ENCODE measurements around the gene IGF1R. TPM values are rescaled to one million over a fixed set of nuclear protein-coding genes. Genes with fewer than 3 reads are reported as not detected.

The IGF1R gene
- total RNA-seq, 4 donors from 2014 or later: 49.4 to 239 (median 109) TPM

DNA sequence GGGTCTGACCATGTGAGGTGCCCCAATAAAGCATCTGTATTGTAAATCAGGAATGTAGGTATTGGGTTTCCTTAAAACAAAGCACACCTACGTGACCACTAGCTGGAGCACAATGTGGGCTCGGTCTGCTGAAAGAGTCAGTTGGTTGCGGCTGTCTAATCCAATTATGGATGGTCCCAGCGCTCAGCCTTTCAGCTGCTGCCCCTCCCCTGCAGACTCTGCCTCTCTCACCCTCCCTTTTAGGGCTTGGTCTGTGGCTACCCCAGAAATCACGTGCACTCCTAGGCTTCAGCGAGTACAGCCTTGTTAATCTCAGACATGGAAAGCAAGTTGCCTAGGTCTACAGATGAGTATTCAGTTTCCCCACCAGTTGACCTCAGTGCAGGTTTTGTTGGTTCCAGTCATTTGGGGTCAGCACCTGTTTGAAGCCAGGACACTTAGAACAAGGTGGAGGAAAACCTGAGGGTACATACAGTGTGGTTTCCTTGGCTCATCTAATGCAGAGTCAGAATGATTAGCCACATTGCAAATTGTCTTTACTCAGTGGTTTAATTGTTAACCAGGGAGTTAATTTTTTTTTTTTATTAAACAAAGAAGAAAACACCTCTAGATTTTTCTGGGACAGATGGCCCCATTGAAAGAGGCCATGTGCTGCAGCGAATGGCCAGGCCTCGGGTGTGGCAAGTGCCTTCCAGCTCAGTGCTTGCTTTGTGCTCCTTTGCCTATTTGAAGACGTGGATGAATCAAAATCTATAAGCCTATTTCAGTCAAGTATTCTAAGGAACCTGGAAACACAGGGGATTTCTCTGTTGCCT is 137.7 kb downstream of the IGF1R start:
- Histone ChIP-seq H3K27ac (peak overlapping the region; percentile 16 to 82 (median 61)), H3K4me1 (peaks cover 13 to 60% (median 50%) of the 10 kb centered on the region in 4 donors), H3K27me3 (no peaks in the 10 kb centered on the region), H3K36me3 (no peaks in the 10 kb centered on the region), H3K9me3 (no peaks in the 10 kb centered on the region), H3K4me3 (no peak overlapping the region)
- intact Hi-C loops (cut with DNase I; ENCODE audit: low total_unique reads): no loop called here
- TF ChIP-seq EP300 (IDR thresholded peaks at IDR 0.05; ENCODE audit: low read depth) (no peak), POLR2AphosphoS5 (IDR thresholded peaks at IDR 0.05) (no peak), POLR2A (IDR thresholded peaks at IDR 0.05) (no peak)
- TF ChIP-seq, protein P1, sequence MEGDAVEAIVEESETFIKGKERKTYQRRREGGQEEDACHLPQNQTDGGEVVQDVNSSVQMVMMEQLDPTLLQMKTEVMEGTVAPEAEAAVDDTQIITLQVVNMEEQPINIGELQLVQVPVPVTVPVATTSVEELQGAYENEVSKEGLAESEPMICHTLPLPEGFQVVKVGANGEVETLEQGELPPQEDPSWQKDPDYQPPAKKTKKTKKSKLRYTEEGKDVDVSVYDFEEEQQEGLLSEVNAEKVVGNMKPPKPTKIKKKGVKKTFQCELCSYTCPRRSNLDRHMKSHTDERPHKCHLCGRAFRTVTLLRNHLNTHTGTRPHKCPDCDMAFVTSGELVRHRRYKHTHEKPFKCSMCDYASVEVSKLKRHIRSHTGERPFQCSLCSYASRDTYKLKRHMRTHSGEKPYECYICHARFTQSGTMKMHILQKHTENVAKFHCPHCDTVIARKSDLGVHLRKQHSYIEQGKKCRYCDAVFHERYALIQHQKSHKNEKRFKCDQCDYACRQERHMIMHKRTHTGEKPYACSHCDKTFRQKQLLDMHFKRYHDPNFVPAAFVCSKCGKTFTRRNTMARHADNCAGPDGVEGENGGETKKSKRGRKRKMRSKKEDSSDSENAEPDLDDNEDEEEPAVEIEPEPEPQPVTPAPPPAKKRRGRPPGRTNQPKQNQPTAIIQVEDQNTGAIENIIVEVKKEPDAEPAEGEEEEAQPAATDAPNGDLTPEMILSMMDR (IDR thresholded peaks at IDR 0.05): no peak
- DNase-seq: peak; percentile 61
- 40 to 46% methylated on average over 5 to 9 of the region's 9 CpGs for WGBS, 2 donors (ENCODE audit: low coverage in 1 of 2)
- in situ Hi-C loops (cut with MboI; ENCODE audit: low pct_ligation_motif_present in 1 of 4, low pct_unique_long_range_greater_than_20kb in 1 of 4, low sequenced_read_pairs in 3 of 4): loop anchor here in 2 of 4 donors (25.0 kb wide), 1 partner anchor 276 kb away; no protein-coding TSS in a partner anchor

DNA sequence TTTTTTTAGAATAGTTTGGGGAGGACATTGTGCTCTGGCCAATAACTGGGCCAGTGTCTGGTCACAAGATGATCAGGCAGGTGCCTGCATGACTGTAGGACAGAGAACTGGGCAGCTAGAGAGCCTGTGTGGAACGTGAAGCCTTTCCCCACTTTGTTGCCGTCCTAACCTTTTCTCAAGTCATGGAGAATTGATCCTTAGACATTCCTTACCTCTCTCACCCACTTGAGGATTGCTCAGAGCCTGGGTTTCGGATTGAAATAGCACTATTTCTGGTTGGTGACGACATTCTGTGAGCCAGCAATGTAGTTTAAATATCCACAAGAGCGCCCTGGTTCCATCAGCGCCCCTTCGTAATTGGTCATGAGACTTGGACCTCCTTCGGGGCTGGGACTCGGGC is 138.4 kb downstream of the IGF1R start:
- TF ChIP-seq POLR2A (IDR thresholded peaks at IDR 0.05) (no peak), EP300 (IDR thresholded peaks at IDR 0.05; ENCODE audit: low read depth) (no peak), POLR2AphosphoS5 (IDR thresholded peaks at IDR 0.05) (no peak)
- TF ChIP-seq, protein P1 (IDR thresholded peaks at IDR 0.05): no peak
- no peaks in the 10 kb centered on the region for H3K27me3 ChIP-seq
- H3K4me3 ChIP-seq: no peak overlapping the region
- no peak for DNase-seq
- H3K36me3 ChIP-seq: no peaks in the 10 kb centered on the region
- in situ Hi-C loops (cut with MboI; ENCODE audit: low pct_ligation_motif_present in 1 of 4, low pct_unique_long_range_greater_than_20kb in 1 of 4, low sequenced_read_pairs in 3 of 4): loop anchor here in 2 of 4 donors (25.0 kb wide), 1 partner anchor 276 kb away; no protein-coding TSS in a partner anchor
- H3K27ac ChIP-seq: peak overlapping the region; percentile 16 to 82 (median 44)
- WGBS, 2 donors (ENCODE audit: low coverage in 1 of 2): 84% methylated on average over 9 of the region's 9 CpGs; no CpG with 5 or more reads in 1 of the 2 donors
- H3K9me3 ChIP-seq: no peaks in the 10 kb centered on the region
- H3K4me1 ChIP-seq: peaks cover 13 to 60% (median 50%) of the 10 kb centered on the region in 4 donors
- intact Hi-C loops (cut with DNase I; ENCODE audit: low total_unique reads): no loop called here

DNA sequence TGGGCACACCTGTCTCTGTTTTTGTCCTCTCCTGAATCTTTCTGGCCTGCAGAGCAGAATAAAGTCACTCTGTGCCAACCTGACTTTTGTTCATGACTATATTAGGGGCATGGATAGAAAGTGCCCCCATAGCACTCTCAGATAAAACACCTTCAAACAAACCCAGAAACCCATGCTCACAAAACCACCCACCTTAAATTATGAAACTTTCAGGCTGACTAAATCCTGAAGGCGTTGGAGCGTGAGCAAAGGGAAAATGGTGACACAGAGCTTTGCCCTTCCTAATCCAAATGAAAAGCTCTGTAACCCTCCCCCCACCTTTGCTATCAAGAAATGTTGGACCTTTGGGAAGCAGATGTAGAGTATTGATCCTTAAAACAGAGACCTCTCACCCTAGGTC is 138.9 kb downstream of the IGF1R start:
- DNase-seq: no peak
- Histone ChIP-seq H3K9me3 (no peaks in the 10 kb centered on the region), H3K4me3 (no peak overlapping the region), H3K27ac (peak overlapping the region in 3 of 4 donors; percentile 16 to 82 (median 68)), H3K36me3 (no peaks in the 10 kb centered on the region), H3K4me1 (peaks cover 13 to 60% (median 50%) of the 10 kb centered on the region in 4 donors), H3K27me3 (no peaks in the 10 kb centered on the region)
- no peak for TF ChIP-seq POLR2A (IDR thresholded peaks at IDR 0.05)
- no peak for TF ChIP-seq POLR2AphosphoS5 (IDR thresholded peaks at IDR 0.05)
- TF ChIP-seq EP300 (IDR thresholded peaks at IDR 0.05; ENCODE audit: low read depth): no peak
- TF ChIP-seq, protein P1 (IDR thresholded peaks at IDR 0.05): no peak
- intact Hi-C loops (cut with DNase I; ENCODE audit: low total_unique reads) (no loop called here), in situ Hi-C loops (cut with MboI; ENCODE audit: low pct_ligation_motif_present in 1 of 4, low pct_unique_long_range_greater_than_20kb in 1 of 4, low sequenced_read_pairs in 3 of 4) (loop anchor here in 2 of 4 donors (25.0 kb wide), 1 partner anchor 275 kb away; no protein-coding TSS in a partner anchor)
- 88% methylated on average over 2 of the region's 2 CpGs; no CpG with 5 or more reads in 1 of the 2 donors for WGBS, 2 donors (ENCODE audit: low coverage in 1 of 2)

DNA sequence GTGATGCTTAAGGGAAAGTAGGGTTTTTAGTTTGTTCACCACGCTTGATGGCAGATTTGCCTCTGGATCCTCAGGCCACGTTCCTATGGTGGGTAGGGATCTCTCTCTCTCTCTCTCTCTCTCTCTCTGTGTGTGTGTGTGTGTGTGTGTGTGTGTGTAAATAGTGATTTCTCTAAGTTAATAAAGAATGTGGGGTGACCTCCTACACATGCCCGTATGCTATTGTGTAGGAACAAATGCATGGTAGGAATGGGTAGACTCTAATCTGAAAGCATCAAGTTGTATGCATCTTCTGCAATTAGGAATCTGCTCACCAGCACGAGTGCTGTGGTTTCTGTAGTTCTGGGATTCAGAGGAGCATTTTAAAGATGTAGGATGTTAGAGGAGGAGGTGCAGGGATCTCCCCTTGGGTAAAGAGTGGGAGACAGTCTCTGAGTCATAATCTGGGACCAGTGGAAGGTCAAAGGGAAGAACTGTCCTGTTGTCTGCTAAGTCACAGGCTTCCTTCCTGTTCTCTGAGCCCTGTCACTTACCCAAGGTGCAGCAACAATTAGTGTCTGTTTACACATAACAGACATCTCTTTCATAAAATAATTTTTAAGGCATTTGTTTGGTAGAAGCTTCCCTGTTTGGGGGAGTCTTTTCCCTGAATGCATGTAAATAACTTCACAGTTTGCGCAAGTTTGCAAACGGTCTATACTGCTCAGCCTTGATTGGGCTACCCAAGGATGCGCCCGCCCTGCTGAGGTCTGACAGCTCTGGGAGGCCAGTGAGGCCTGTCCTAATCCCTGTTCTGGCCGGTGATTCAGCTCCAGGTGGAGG is 139.8 kb downstream of the IGF1R start:
- Histone ChIP-seq H3K27ac (peak overlapping the region; percentile 21 to 82 (median 54)), H3K4me1 (peaks cover 13 to 58% (median 51%) of the 10 kb centered on the region in 4 donors), H3K36me3 (no peaks in the 10 kb centered on the region), H3K9me3 (no peaks in the 10 kb centered on the region), H3K27me3 (no peaks in the 10 kb centered on the region), H3K4me3 (no peak overlapping the region)
- in situ Hi-C loops (cut with MboI; ENCODE audit: low pct_ligation_motif_present in 1 of 4, low pct_unique_long_range_greater_than_20kb in 1 of 4, low sequenced_read_pairs in 3 of 4) (loop anchor here in 2 of 4 donors (25.0 kb wide), 1 partner anchor 274 kb away; no protein-coding TSS in a partner anchor), intact Hi-C loops (cut with DNase I; ENCODE audit: low total_unique reads) (no loop called here)
- WGBS, 2 donors (ENCODE audit: low coverage in 1 of 2): 34 to 53% methylated on average over 3 to 9 of the region's 9 CpGs
- no peak for TF ChIP-seq EP300 (IDR thresholded peaks at IDR 0.05; ENCODE audit: low read depth)
- no peak for TF ChIP-seq POLR2A (IDR thresholded peaks at IDR 0.05)
- TF ChIP-seq, protein P1 (IDR thresholded peaks at IDR 0.05): no peak
- TF ChIP-seq POLR2AphosphoS5 (IDR thresholded peaks at IDR 0.05): no peak
- peak; percentile 41 for DNase-seq

All from transverse colon (tissue), 4 donors.